Fibroblast of villous mesenchyme (primary cell): ENCODE measurements around the gene PI16. TPM values are rescaled to one million over a fixed set of nuclear protein-coding genes. Genes with fewer than 3 reads are reported as not detected.

ENCODE experiments used
- DNase-seq: peaks from one replicate; pipeline ENCODE4 v3.0.0-alpha.2; 2010; ENCODE audit warnings: low read depth
- H3K4me3 ChIP-seq: 2 replicates; pipeline ENCODE4 v1.5.1; 2011; ENCODE audit warnings: low read depth, mild to moderate bottlenecking, low read length
- CTCF ChIP-seq: IDR thresholded peaks from 2 replicates; pipeline ENCODE4 v1.5.1; 2012; ENCODE audit warnings: low read depth, mild to moderate bottlenecking, low read length; ENCODE audit not compliant: insufficient read depth
- total RNA-seq: library from RNA; depleted of rRNA; stranded (reverse); fragments of >200 nt; gene quantifications from 2 replicates; pipeline ENCODE4 v1.2.3, GENCODE V29; 2012

Gene PI16
- total RNA-seq, 1 donor = under 0.01 TPM

DNA sequence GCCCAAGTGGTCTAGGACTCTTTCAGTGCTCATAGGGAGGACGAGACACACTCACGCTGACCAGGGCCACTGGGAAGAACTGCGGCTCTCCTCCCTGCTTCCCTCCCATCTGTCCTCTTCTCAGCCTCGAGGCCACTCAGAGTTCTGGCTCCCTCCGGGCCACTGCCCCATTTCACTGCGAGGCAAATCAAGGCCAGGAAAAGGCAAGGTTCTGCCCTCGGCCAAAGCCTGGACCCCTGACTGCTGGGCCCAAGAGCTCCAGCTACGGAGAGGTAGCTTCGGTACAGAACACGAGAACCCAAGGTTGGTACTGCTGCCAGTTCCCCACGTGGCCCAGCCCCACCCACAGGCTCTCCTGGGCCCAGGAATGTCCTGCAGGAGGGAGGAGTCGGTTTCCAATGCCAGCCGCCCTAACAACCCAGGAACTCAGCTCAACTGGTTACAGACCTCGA is 14.7 kb downstream of the PI16 start:
- DNase-seq = no peak
- TF ChIP-seq CTCF = no peak

DNA sequence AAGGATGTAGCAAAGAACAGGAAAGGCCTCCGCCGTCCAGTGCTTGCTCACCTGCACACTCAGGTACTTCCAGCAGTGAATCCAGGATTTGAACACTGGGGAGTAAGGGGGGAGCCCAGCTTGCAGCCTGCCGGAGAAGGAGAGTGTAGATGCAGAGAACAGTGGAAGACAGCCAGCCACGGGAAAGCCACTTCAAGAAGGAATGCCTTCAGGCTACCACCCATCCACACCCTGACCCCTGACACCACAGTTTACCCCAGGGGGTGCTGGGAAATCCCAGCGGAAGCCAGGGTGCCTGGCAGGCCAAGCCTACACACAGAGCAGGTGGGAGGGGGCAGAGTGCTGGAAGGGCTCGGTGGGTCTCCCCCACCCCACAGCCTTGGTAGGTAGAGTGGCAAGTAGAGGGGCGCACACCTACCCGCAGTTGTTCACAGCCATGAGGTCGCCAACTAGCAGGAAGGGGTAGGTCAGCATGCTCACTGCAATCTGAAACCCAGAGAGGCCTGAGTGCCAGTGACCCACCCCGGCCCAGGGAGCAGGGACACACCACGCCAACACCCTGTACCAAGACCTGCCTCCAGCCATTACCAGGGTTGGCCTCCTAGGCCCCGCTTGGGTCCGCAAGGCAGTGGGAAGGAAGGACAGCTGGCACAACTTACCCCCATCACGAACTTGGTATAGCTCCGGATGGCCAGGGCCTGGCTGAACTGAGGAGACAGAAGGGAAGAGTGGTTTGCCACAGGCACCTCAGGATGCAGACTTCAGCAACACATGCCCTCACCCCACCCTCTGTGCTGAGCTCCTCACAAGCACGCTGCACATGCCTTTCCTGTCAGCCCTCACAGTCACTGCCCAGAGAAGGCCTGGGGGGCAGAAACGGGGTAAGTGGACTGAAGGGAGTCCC is 15.7 kb downstream of the PI16 start:
- DNase-seq = no peak
- TF ChIP-seq CTCF = no peak
- no peak overlapping the region for H3K4me3 ChIP-seq

More for the DNA sequence above, 14.7 kb downstream of the PI16 start:
- no peak overlapping the region for H3K4me3 ChIP-seq

GRCh38 chr6:36970892-36971842 is 16.6 kb downstream of the PI16 start:
- no peak for TF ChIP-seq CTCF
- H3K4me3 ChIP-seq = no peak overlapping the region
- no peak for DNase-seq

DNA sequence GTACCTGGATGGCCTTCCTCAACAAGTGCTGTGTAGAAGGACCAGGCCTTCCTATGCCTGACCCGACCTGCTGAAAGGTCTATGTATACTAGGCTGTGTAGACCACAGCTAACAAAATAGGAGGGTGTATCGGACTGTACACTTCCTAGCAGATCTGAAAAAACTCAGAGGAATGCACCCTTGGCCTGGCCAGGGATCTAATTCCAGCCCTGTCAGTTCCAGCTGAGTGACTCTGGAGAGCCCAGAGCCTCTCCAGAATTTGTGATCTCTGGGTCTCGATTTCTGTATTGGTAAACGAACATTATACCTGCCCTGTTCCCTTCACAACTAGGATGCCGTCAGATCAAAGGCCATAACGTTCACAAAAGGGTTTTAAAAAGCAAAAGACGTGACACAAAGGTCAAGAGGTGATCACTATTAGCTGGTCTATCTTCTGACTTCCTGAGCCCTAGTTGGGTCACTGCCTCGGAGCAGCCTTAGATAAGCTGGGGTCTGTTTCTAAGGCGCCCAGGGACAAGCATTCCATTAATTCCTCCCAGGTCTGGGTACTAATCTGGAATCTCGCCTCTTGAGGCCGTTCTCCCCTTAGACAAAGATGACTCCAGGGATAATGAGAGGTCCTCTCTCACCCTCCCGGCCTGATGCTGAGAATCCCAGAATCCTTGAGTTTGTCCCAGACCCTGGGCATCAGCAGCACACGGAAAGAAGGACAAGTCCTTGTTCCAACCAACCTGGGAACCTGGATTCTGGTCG is 17.6 kb downstream of the PI16 start:
- DNase-seq = no peak
- no peak for TF ChIP-seq CTCF
- no peak overlapping the region for H3K4me3 ChIP-seq

DNA sequence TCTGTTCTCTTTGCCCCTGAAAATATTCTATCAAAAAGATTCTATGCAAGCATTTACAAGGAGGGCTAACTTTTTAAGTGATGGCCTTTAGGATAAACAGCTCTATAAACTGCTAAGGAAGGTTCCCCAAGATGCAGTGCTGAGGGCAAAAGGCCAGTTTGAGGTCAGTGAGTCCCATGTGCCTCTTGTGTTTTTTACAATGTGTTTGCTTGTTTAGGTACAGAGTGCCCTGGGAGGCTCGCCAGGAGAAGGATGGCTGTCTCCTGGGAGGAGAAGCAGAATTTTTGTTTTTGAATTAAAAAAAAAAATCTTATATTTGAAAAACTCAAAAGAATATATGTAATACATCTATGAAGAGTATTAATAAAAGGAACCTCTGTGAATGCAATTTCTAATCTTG is 18.7 kb downstream of the PI16 start:
- no peak overlapping the region for H3K4me3 ChIP-seq
- no peak for TF ChIP-seq CTCF
- no peak for DNase-seq

- no peak overlapping the region for H3K4me3 ChIP-seq
- no peak for DNase-seq
- no peak for TF ChIP-seq CTCF
These were observed 19.1 kb downstream of the PI16 start for GRCh38 chr6:36973647-36974046.
